Bronchial epithelial cell (primary cell): Measurements from ENCODE around the gene TRABD2B. TPM values are rescaled to one million over a fixed set of nuclear protein-coding genes. Genes with fewer than 3 reads are reported as not detected.
A peak's percentile ranks its signal among the peaks of the same experiment; 100 is the strongest.

ENCODE experiments used
- DNase-seq: peaks from one replicate; pipeline ENCODE4 v3.0.0-alpha.2; 2010; ENCODE audit warnings: low read depth
- FAIRE-seq: peaks from 2 replicates; lab custom pipeline; 2011; peaks lifted over from hg19 to GRCh38; lab: Jason Lieb, UNC
- H3K27me3 ChIP-seq: 2 replicates; pipeline ENCODE4 v1.5.1; 2011; ENCODE audit warnings: low read length; ENCODE audit not compliant: control insufficient read depth, insufficient read depth
- H3K36me3 ChIP-seq: 2 replicates; pipeline ENCODE4 v1.5.1; 2011; ENCODE audit warnings: low read length; ENCODE audit not compliant: control insufficient read depth, insufficient read depth
- H3K4me3 ChIP-seq: 2 replicates; pipeline ENCODE4 v1.5.1; 2011; ENCODE audit warnings: mild to moderate bottlenecking, low read depth, low read length, control low read depth
- total RNA-seq: library from RNA; depleted of rRNA; stranded (reverse); fragments of >200 nt; gene quantifications from 2 replicates; pipeline ENCODE4 v1.2.1, GENCODE V29; 2014
- TF ChIP-seq, protein P1 (sequence below): IDR thresholded peaks from 2 replicates; pipeline ENCODE4 v1.5.1; 2011; ENCODE audit warnings: mild to moderate bottlenecking, moderate library complexity, low read length, control low read depth, inconsistent platforms; ENCODE audit not compliant: insufficient read depth, severe bottlenecking

Gene TRABD2B
- total RNA-seq, 1 donor from 2014 or later = under 0.01 TPM

DNA sequence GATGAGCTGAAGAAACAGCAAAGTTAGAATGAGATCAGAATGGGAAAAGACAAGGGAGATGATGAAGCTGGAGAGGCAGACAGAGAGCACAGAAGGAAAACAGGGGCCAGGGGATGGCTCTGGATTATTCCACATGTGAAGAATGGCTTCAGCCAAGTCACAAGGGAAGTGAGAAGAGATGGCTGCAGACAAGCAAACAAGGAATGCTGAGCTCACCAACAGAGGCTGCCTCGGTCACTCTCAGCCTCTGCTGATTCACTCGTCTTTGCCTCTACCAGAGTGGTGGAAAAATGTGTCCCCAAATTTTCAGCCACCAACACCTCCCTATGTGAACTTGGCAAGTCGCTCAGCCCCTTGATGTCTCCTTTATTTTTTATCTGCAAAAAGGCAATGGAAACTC lies 46.7 kb downstream of the TRABD2B start:
- no peak overlapping the region for H3K4me3 ChIP-seq
- H3K27me3 ChIP-seq = no peaks in the 10 kb centered on the region
- no peak for DNase-seq
- H3K36me3 ChIP-seq = no peaks in the 10 kb centered on the region
- FAIRE-seq = no peak
- TF ChIP-seq, protein P1, sequence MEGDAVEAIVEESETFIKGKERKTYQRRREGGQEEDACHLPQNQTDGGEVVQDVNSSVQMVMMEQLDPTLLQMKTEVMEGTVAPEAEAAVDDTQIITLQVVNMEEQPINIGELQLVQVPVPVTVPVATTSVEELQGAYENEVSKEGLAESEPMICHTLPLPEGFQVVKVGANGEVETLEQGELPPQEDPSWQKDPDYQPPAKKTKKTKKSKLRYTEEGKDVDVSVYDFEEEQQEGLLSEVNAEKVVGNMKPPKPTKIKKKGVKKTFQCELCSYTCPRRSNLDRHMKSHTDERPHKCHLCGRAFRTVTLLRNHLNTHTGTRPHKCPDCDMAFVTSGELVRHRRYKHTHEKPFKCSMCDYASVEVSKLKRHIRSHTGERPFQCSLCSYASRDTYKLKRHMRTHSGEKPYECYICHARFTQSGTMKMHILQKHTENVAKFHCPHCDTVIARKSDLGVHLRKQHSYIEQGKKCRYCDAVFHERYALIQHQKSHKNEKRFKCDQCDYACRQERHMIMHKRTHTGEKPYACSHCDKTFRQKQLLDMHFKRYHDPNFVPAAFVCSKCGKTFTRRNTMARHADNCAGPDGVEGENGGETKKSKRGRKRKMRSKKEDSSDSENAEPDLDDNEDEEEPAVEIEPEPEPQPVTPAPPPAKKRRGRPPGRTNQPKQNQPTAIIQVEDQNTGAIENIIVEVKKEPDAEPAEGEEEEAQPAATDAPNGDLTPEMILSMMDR = no peak

DNA sequence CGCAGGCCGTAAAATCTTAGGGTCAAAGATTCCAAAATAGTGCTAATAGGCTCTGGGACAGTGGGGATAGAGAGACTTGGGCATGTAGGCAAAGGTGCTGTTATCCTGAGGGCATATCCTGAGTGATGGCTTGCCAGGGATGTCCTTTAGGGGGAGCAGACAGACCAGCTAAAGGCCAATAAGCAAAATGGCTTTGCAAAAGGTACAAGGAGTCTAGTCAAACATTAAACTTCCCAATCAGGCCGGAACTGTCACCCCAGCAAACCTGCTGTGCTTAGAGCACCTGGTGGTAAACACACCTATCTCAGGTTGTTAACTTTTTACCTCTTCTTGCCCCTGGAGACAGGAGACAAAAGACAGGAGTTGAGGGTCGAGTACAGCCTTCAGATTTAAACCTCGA lies 49.1 kb downstream of the TRABD2B start:
- TF ChIP-seq, protein P1 = peak; percentile 37
- FAIRE-seq = no peak
- Histone ChIP-seq H3K36me3 (no peaks in the 10 kb centered on the region), H3K4me3 (no peak overlapping the region), H3K27me3 (peaks cover 2% of the 10 kb centered on the region)
- peak; percentile 31 for DNase-seq

- peaks cover 2% of the 10 kb centered on the region for H3K27me3 ChIP-seq
- DNase-seq = no peak
- FAIRE-seq = no peak
- H3K4me3 ChIP-seq = no peak overlapping the region
- TF ChIP-seq, protein P1 = no peak
- H3K36me3 ChIP-seq = no peaks in the 10 kb centered on the region
These were observed 49.7 kb downstream of the TRABD2B start for GRCh38 chr1:47947531-47947930.

DNA sequence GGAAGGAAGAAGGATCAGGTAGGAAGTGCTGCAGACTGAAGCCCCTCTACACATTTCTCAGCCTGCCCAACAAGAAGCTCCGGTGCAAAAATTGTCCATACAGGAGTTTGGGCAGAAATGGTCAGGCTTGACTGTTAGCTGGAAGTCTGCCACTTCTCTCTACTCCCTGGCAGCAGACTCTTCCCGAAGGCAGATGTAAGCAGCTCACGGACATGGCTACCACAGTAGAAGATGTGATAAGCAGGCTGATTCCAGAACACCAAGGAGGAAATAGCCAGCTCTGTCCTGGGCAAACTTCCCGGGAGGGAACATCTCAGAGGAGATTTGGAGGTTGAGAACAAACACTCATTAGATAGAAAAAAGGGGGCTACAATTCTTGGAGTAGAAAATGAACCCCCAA lies 52.6 kb downstream of the TRABD2B start:
- FAIRE-seq (no peak), DNase-seq (no peak)
- TF ChIP-seq, protein P1 = no peak
- Histone ChIP-seq H3K4me3 (no peak overlapping the region), H3K27me3 (peaks cover 2% of the 10 kb centered on the region), H3K36me3 (no peaks in the 10 kb centered on the region)

DNA sequence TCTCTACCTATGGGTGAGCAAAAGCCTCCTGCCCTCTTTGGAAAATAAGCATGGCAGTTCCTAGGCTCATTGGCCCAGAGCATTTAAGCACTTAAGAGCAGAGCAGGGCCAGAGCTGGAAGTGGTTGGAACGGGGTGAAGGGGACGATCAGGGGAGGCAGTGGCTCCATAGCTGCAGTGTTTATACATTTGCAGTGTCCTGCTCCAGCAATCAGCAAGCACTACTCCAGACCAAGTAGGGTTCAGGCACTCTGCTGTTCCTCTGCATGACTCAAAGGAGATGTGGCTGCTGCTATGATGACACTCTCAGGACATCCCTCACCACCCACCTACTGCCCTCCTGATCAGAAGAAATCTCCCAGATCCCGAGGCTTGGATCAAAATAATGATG lies 55.0 kb downstream of the TRABD2B start:
- FAIRE-seq = no peak
- DNase-seq = peak; percentile 28
- Histone ChIP-seq H3K4me3 (no peak overlapping the region), H3K36me3 (no peaks in the 10 kb centered on the region), H3K27me3 (peaks cover 2% of the 10 kb centered on the region)
- TF ChIP-seq, protein P1 = no peak

DNA sequence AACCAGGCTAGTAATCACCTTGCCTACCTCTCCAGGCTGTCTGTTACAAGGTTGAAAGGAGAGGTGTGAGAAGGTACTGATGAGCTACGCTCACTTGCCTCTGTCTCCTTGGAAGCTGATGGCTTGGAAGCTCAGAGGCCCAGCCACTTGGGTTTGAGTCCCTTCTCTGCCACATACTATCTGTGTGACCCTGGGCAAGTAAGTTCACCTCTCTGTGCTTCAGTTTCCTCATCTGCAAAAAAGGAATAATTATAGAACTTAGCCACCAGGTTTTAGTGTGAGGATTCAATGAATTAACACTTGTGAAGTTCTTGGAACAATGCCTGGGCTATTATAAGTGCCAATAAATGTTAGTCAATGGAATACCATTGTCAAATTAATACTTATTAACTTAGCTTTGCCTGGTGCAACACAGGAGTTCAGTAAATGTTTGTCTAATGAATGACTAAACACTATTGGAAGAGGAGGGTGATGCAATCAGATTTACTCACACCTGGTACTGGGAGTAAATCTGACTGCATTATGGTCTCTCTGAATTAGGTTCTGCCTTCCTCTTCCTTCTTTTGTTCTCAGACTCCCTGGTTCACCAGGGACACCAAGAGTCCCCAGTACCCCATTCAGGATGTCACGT lies 55.5 kb downstream of the TRABD2B start:
- TF ChIP-seq, protein P1 = no peak
- Histone ChIP-seq H3K27me3 (peaks cover 2% of the 10 kb centered on the region), H3K4me3 (no peak overlapping the region), H3K36me3 (no peaks in the 10 kb centered on the region)
- FAIRE-seq (no peak), DNase-seq (peak; percentile 94)
